Trophoblast cell (in vitro differentiated cells and primary cell): ENCODE data around the gene CLASP1.
A peak's percentile ranks its signal among the peaks of the same experiment; 100 is the strongest.

Experiments used
- DNase-seq, 2 donors: peaks; one replicate each; pipeline ENCODE4 v3.0.0-alpha.2; 2016
- H2AFZ ChIP-seq: 2 replicates; pipeline ENCODE4 v1.6.1; 2013; ENCODE audit warnings: low read length, moderate library complexity, mild to moderate bottlenecking; ENCODE audit not compliant: insufficient read depth, poor library complexity
- H2AK5ac ChIP-seq: 2 replicates; pipeline ENCODE4 v1.6.1; 2013; ENCODE audit warnings: mild to moderate bottlenecking, low read length
- H2BK120ac ChIP-seq: 2 replicates; pipeline ENCODE4 v1.6.1; 2013; ENCODE audit warnings: low read length, mild to moderate bottlenecking, moderate library complexity; ENCODE audit not compliant: insufficient read depth, poor library complexity
- H2BK12ac ChIP-seq: 2 replicates; pipeline ENCODE4 v1.6.1; 2013; ENCODE audit warnings: mild to moderate bottlenecking, low read length, moderate library complexity
- H2BK5ac ChIP-seq: 2 replicates; pipeline ENCODE4 v1.6.1; 2013; ENCODE audit warnings: low read length, low read depth, moderate library complexity, mild to moderate bottlenecking; ENCODE audit not compliant: poor library complexity
- H3K14ac ChIP-seq: 2 replicates; pipeline ENCODE4 v1.6.1; 2013; ENCODE audit warnings: mild to moderate bottlenecking, low read length
- H3K18ac ChIP-seq: 2 replicates; pipeline ENCODE4 v1.6.1; 2013; ENCODE audit warnings: mild to moderate bottlenecking, low read length
- H3K23ac ChIP-seq: 2 replicates; pipeline ENCODE4 v1.6.1; 2013; ENCODE audit warnings: low read length
- H3K27ac ChIP-seq: 2 replicates; pipeline ENCODE4 v1.5.1; 2013; ENCODE audit warnings: low read depth, mild to moderate bottlenecking, inconsistent platforms, low read length, moderate library complexity
- H3K27me3 ChIP-seq: 2 replicates; pipeline ENCODE4 v1.6.1; 2013; ENCODE audit warnings: inconsistent platforms, mild to moderate bottlenecking, low read length, moderate library complexity; ENCODE audit not compliant: insufficient read depth
- H3K36me3 ChIP-seq, 2 experiments: 1 replicate in 1 of 2; 2 replicates in 1 of 2; pipeline ENCODE4 v1.6.1; 2013; ENCODE audit warnings: low read length in 2 of 2, mild to moderate bottlenecking in 2 of 2, moderate library complexity in 1 of 2; ENCODE audit not compliant: insufficient read depth in 2 of 2, control insufficient read depth in 1 of 2
- H3K4ac ChIP-seq: 2 replicates; pipeline ENCODE4 v1.6.1; 2013; ENCODE audit warnings: low read depth, mild to moderate bottlenecking, low read length, moderate library complexity
- H3K4me1 ChIP-seq, 2 experiments: 1 replicate in 1 of 2; 2 replicates in 1 of 2; pipeline ENCODE4 v1.6.1; 2013; ENCODE audit warnings: low read length in 2 of 2, mild to moderate bottlenecking in 2 of 2, moderate library complexity in 1 of 2; ENCODE audit not compliant: insufficient read depth in 2 of 2, control insufficient read depth in 1 of 2
- H3K4me2 ChIP-seq: 2 replicates; pipeline ENCODE4 v1.6.1; 2013; ENCODE audit warnings: inconsistent platforms, mild to moderate bottlenecking, low read length, moderate library complexity
- H3K4me3 ChIP-seq: 2 replicates; pipeline ENCODE4 v1.5.1; 2013; ENCODE audit warnings: mild to moderate bottlenecking, low read depth, low read length, inconsistent platforms
- H3K79me1 ChIP-seq: one replicate; pipeline ENCODE4 v1.6.1; 2013; ENCODE audit warnings: low read length
- H3K79me2 ChIP-seq: 2 replicates; pipeline ENCODE4 v1.6.1; 2013; ENCODE audit warnings: low read length, mild to moderate bottlenecking; ENCODE audit not compliant: control insufficient read depth, insufficient read depth, poor library complexity
- H3K9ac ChIP-seq: 2 replicates; pipeline ENCODE4 v1.6.1; 2013; ENCODE audit warnings: mild to moderate bottlenecking, low read length
- H3K9me3 ChIP-seq: 2 replicates; pipeline ENCODE4 v1.6.1; 2013; ENCODE audit warnings: low read depth, mild to moderate bottlenecking, control low read depth, inconsistent platforms, low read length; ENCODE audit not compliant: insufficient read depth
- H4K12ac ChIP-seq: 2 replicates; pipeline ENCODE4 v1.6.1; 2013; ENCODE audit warnings: low read depth, mild to moderate bottlenecking, low read length, moderate library complexity
- H4K8ac ChIP-seq: 2 replicates; pipeline ENCODE4 v1.6.1; 2013; ENCODE audit warnings: low read depth, mild to moderate bottlenecking, low read length, moderate library complexity
- H4K91ac ChIP-seq: one replicate; pipeline ENCODE4 v1.6.1; 2013; ENCODE audit warnings: low read depth, mild to moderate bottlenecking, low read length, moderate library complexity
- WGBS: extraction: QIAGEN DNeasy Blood & Tissue Kit; methylation state at CpG from one replicate; pipeline ENCODE4 v1.1.7; 2013; ENCODE audit warnings: missing lambda C conversion rate; ENCODE audit not compliant: insufficient read length, insufficient coverage; ENCODE audit errors: extremely low coverage; 5-methylcytosine and 5-hydroxymethylcytosine counted together

Gene CLASP1

GRCh38 chr2:121648206-121649148, 785 bp downstream of the CLASP1 start:
- H2BK12ac ChIP-seq: no peak overlapping the region
- H3K4me2 ChIP-seq: peak overlapping the region; percentile 77
- H3K4me3 ChIP-seq: peak overlapping the region; percentile 96
- H2BK5ac ChIP-seq: peak overlapping the region; percentile 49
- no peaks in the 10 kb centered on the region for H3K9me3 ChIP-seq
- WGBS: no CpG with 5 or more reads among the region's 41 CpGs
- H4K12ac ChIP-seq: peak overlapping the region; percentile 93
- peak overlapping the region; percentile 90 for H4K91ac ChIP-seq
- H3K18ac ChIP-seq: peak overlapping the region; percentile 94
- H2AFZ ChIP-seq: peak overlapping the region; percentile 68
- peaks cover 11% of the 10 kb centered on the region for H3K79me1 ChIP-seq
- no peaks in the 10 kb centered on the region for H3K27me3 ChIP-seq
- H3K23ac ChIP-seq: no peak overlapping the region
- H3K79me2 ChIP-seq: peaks cover 17% of the 10 kb centered on the region
- DNase-seq: peak in 1 of 2 donors; percentile 56
- peak overlapping the region; percentile 75 for H4K8ac ChIP-seq
- peak overlapping the region; percentile 90 for H3K9ac ChIP-seq
- peak overlapping the region; percentile 67 for H3K14ac ChIP-seq
- H2BK120ac ChIP-seq: peak overlapping the region; percentile 86
- H2AK5ac ChIP-seq: peak overlapping the region; percentile 39
- H3K4ac ChIP-seq: peak overlapping the region; percentile 80
- H3K27ac ChIP-seq: peak overlapping the region; percentile 85
- no peaks in the 10 kb centered on the region for H3K36me3 ChIP-seq
- H3K4me1 ChIP-seq: peaks cover 2 to 4% of the 10 kb centered on the region in 2 experiments

- Histone ChIP-seq H3K27me3 (no peaks in the 10 kb centered on the region), H3K9ac (no peak overlapping the region), H3K23ac (no peak overlapping the region), H3K4ac (no peak overlapping the region), H3K4me3 (no peak overlapping the region), H2BK12ac (no peak overlapping the region), H4K8ac (no peak overlapping the region), H4K12ac (no peak overlapping the region), H2AK5ac (no peak overlapping the region), H3K79me1 (peaks cover 11% of the 10 kb centered on the region), H3K36me3 (no peaks in the 10 kb centered on the region), H3K4me1 (peaks cover 2 to 4% of the 10 kb centered on the region in 2 experiments), H2BK5ac (no peak overlapping the region), H3K9me3 (no peaks in the 10 kb centered on the region), H2BK120ac (no peak overlapping the region), H3K27ac (no peak overlapping the region), H3K79me2 (peaks cover 18% of the 10 kb centered on the region), H3K14ac (no peak overlapping the region), H2AFZ (no peak overlapping the region), H4K91ac (no peak overlapping the region), H3K4me2 (no peak overlapping the region), H3K18ac (no peak overlapping the region)
- no peak for DNase-seq
- no CpG with 5 or more reads among the region's 1 CpG for WGBS
These were observed 1.9 kb downstream of the CLASP1 start for GRCh38 chr2:121647396-121647795.

- Histone ChIP-seq H3K4me3 (no peak overlapping the region), H3K9me3 (no peaks in the 10 kb centered on the region)
These were observed 4.5 kb downstream of the CLASP1 start for GRCh38 chr2:121644715-121645114.

GRCh38 chr2:121643877-121644276, 5.4 kb downstream of the CLASP1 start:
- no peak overlapping the region for H3K4me2 ChIP-seq
- H3K36me3 ChIP-seq: no peaks in the 10 kb centered on the region
- H3K18ac ChIP-seq: no peak overlapping the region
- H3K4me1 ChIP-seq: no peaks in the 10 kb centered on the region
- WGBS: no CpG with 5 or more reads among the region's 2 CpGs
- no peak overlapping the region for H2BK12ac ChIP-seq
- H3K23ac ChIP-seq: no peak overlapping the region
- H3K27ac ChIP-seq: no peak overlapping the region
- no peak overlapping the region for H3K4me3 ChIP-seq
- H3K4ac ChIP-seq: no peak overlapping the region
- no peak for DNase-seq
- no peak overlapping the region for H3K14ac ChIP-seq
- peaks cover 16% of the 10 kb centered on the region for H3K79me2 ChIP-seq
- no peak overlapping the region for H2AK5ac ChIP-seq
- no peak overlapping the region for H3K9ac ChIP-seq
- H3K79me1 ChIP-seq: peaks cover 3% of the 10 kb centered on the region
- H2BK120ac ChIP-seq: no peak overlapping the region
- no peak overlapping the region for H2AFZ ChIP-seq
- H4K12ac ChIP-seq: no peak overlapping the region
- H3K27me3 ChIP-seq: no peaks in the 10 kb centered on the region
- no peak overlapping the region for H2BK5ac ChIP-seq
- H4K91ac ChIP-seq: no peak overlapping the region
- H4K8ac ChIP-seq: no peak overlapping the region
- H3K9me3 ChIP-seq: no peaks in the 10 kb centered on the region

More at GRCh38 chr2:121644715-121645114, 4.5 kb downstream of the CLASP1 start:
- DNase-seq: no peak
- Histone ChIP-seq H4K12ac (no peak overlapping the region), H3K9ac (no peak overlapping the region), H2BK12ac (no peak overlapping the region), H3K27me3 (no peaks in the 10 kb centered on the region), H2AFZ (no peak overlapping the region), H4K8ac (no peak overlapping the region), H3K79me1 (peaks cover 9% of the 10 kb centered on the region), H3K18ac (peak overlapping the region; percentile 54), H2BK5ac (no peak overlapping the region), H3K4me1 (no peaks in the 10 kb centered on the region), H3K4ac (peak overlapping the region; percentile 67), H3K23ac (no peak overlapping the region), H3K4me2 (no peak overlapping the region), H2BK120ac (no peak overlapping the region), H3K27ac (no peak overlapping the region), H3K36me3 (no peaks in the 10 kb centered on the region), H4K91ac (no peak overlapping the region), H3K79me2 (peaks cover 19% of the 10 kb centered on the region), H2AK5ac (no peak overlapping the region), H3K14ac (no peak overlapping the region)
- WGBS: no CpG with 5 or more reads among the region's 2 CpGs
